Measurements from ENCODE around the gene PAX5. TPM values are rescaled to one million over a fixed set of nuclear protein-coding genes. Genes with fewer than 3 reads are reported as not detected.

PAX5 gene
- total RNA-seq, 4 donors from 2014 or later, result 0.95 to 61.9 (median 3.6) TPM; not detected in 1

DNA sequence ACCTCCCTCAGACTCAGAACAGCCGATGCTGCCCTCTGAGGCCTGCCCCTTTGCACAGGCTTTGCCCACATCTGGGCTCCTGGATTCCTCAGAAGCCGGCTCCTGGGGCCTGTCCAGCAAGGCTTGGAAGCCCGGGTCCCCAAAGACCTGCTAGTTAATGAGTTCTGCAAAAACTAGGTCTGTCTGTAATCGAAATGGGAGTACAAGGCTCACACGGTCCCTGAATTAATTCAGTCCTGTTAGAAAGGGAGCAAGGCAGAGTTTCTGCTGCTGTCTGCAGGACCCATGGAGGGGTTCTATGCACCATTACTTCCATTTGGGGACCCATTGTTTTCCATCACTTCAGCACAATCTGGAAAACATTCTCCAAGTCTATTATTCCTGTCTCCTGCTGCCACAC lies 239.6 kb downstream of the PAX5 start:
- Histone ChIP-seq H3K27me3 (no peaks in the 10 kb centered on the region), H3K4me1 (no peaks in the 10 kb centered on the region), H3K4me3 (no peak overlapping the region), H3K9me3 (peaks cover 0 to 10% (median 3%) of the 10 kb centered on the region in 4 donors), H3K36me3 (no peaks in the 10 kb centered on the region), H3K27ac (no peak overlapping the region)
- TF ChIP-seq CTCF (IDR thresholded peaks at IDR 0.05) (no peak), POLR2A (IDR thresholded peaks at IDR 0.05) (no peak)
- DNase-seq, result no peak

- Histone ChIP-seq H3K4me1 (no peaks in the 10 kb centered on the region), H3K9me3 (peaks cover 0 to 10% (median 3%) of the 10 kb centered on the region in 4 donors), H3K27ac (no peak overlapping the region), H3K36me3 (no peaks in the 10 kb centered on the region), H3K27me3 (no peaks in the 10 kb centered on the region), H3K4me3 (no peak overlapping the region)
- no peak for TF ChIP-seq CTCF (IDR thresholded peaks at IDR 0.05)
- no peak for TF ChIP-seq POLR2A (IDR thresholded peaks at IDR 0.05)
- no peak for DNase-seq
Measured at GRCh38 chr9:36793277-36793676, 240.8 kb downstream of the PAX5 start.

GRCh38 chr9:36791222-36791950 lies 242.7 kb downstream of the PAX5 start:
- TF ChIP-seq CTCF (IDR thresholded peaks at IDR 0.05) (no peak), POLR2A (IDR thresholded peaks at IDR 0.05) (no peak)
- Histone ChIP-seq H3K27ac (no peak overlapping the region), H3K9me3 (peaks cover 0 to 10% (median 3%) of the 10 kb centered on the region in 4 donors), H3K4me3 (no peak overlapping the region), H3K27me3 (no peaks in the 10 kb centered on the region), H3K4me1 (no peaks in the 10 kb centered on the region), H3K36me3 (no peaks in the 10 kb centered on the region)
- no peak for DNase-seq

- no peaks in the 10 kb centered on the region for H3K27me3 ChIP-seq
- no peaks in the 10 kb centered on the region for H3K4me1 ChIP-seq
- no peak overlapping the region for H3K4me3 ChIP-seq
- DNase-seq, result no peak
- TF ChIP-seq CTCF (IDR thresholded peaks at IDR 0.05), result no peak
- TF ChIP-seq POLR2A (IDR thresholded peaks at IDR 0.05), result no peak
- H3K9me3 ChIP-seq, result peaks cover 0 to 10% (median 3%) of the 10 kb centered on the region in 4 donors
- no peak overlapping the region for H3K27ac ChIP-seq
- no peaks in the 10 kb centered on the region for H3K36me3 ChIP-seq
Measured at GRCh38 chr9:36789886-36790285, 244.2 kb downstream of the PAX5 start.

DNA sequence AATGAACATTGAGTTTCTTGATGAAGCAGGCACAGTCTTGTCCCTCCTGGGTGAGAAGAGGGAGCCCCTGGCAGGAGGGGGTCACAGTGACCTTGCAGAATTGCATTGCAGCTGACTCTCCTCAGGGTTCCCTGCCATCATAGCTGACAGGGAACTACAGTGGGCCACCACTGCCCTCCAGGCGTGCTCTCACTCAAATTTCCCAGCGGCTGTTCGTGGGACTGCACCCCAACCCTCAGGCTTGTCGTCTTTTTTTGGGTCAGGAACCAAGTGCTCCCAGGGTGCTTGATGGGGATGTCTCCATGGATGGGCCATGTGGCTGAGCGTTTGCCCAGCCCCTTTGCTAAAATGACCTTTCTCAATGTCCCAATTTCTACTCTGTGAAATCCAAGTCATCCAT lies 245.5 kb downstream of the PAX5 start:
- H3K36me3 ChIP-seq, result no peaks in the 10 kb centered on the region
- H3K27ac ChIP-seq, result no peak overlapping the region
- H3K4me1 ChIP-seq, result no peaks in the 10 kb centered on the region
- peaks cover 0 to 7% (median 1%) of the 10 kb centered on the region in 4 donors for H3K9me3 ChIP-seq
- no peak for DNase-seq
- no peak for TF ChIP-seq POLR2A (IDR thresholded peaks at IDR 0.05)
- TF ChIP-seq CTCF (IDR thresholded peaks at IDR 0.05), result peak in 1 of 6 experiments; percentile 25
- no peaks in the 10 kb centered on the region for H3K27me3 ChIP-seq
- no peak overlapping the region for H3K4me3 ChIP-seq
